OCI-LY7 (cell line): ENCODE results near the gene RNGTT. TPM values are rescaled to one million over a fixed set of nuclear protein-coding genes. Genes with fewer than 3 reads are reported as not detected.
"Not testable (repeated sequence)": the region's sequence is repeated elsewhere in the genome, so short reads cannot be mapped to it uniquely, and the experiment has no call there.

Experiments
- BruUV-seq: library from RNA; stranded (reverse); fragments of 400-500 nt; replicated peaks from 2 replicates; lab custom pipeline; 2021; lab: Mats Ljungman, UMichigan
- CTCF ChIA-PET: fragments of 300-600 bp; sonication (Branson Sonifier 250); formaldehyde crosslinking; loops from one replicate; lab custom pipeline; 2022; ENCODE audit warnings: antibody characterized with exemption; ENCODE audit not compliant: unreplicated experiment; lab: Charles Lee
- POLR2A ChIA-PET: fragments of 300-600 bp; sonication (Branson Sonifier 250); formaldehyde crosslinking; loops from one replicate; lab custom pipeline; 2022; ENCODE audit warnings: antibody characterized with exemption; lab: Charles Lee
- DNase-seq: peaks from one replicate; pipeline ENCODE4 v3.0.0-alpha.2; 2015; ENCODE audit warnings: low spot score
- H2AFZ ChIP-seq: fragments of 200-600 bp; sonication (generic), shearing (Covaris generic); 2 replicates; pipeline ENCODE4 v1.6.1; 2014; ENCODE audit warnings: mild to moderate bottlenecking, antibody characterized with exemption, low read length, moderate library complexity
- H3K27ac ChIP-seq: fragments of 200-600 bp; sonication (generic); 2 replicates; pipeline ENCODE4 v1.5.1; 2014; ENCODE audit warnings: mixed run types, low read depth, mild to moderate bottlenecking, moderate library complexity, low read length, inconsistent platforms; ENCODE audit not compliant: poor library complexity, severe bottlenecking
- H3K36me3 ChIP-seq: fragments of 200-600 bp; sonication (generic); 2 replicates; pipeline ENCODE4 v1.6.1; 2014; ENCODE audit warnings: mild to moderate bottlenecking, antibody characterized with exemption, low read length, moderate library complexity, mixed read lengths; ENCODE audit not compliant: insufficient read depth
- H3K4me1 ChIP-seq: fragments of 200-600 bp; sonication (generic); 2 replicates; pipeline ENCODE4 v1.5.1; 2014; ENCODE audit warnings: mild to moderate bottlenecking, low read length; ENCODE audit not compliant: insufficient read depth, poor library complexity, severe bottlenecking
- H3K4me2 ChIP-seq: fragments of 200-600 bp; sonication (generic); 2 replicates; pipeline ENCODE4 v1.6.1; 2014; ENCODE audit warnings: mild to moderate bottlenecking, low read length
- H3K4me3 ChIP-seq: fragments of 200-600 bp; sonication (generic); 2 replicates; pipeline ENCODE4 v1.5.1; 2014; ENCODE audit warnings: mild to moderate bottlenecking, low read depth, low read length; ENCODE audit not compliant: poor library complexity, severe bottlenecking
- H3K79me2 ChIP-seq: fragments of 200-600 bp; sonication (generic); 2 replicates; pipeline ENCODE4 v1.6.1; 2016; ENCODE audit warnings: low read depth, mild to moderate bottlenecking, low read length, moderate library complexity, mixed read lengths; ENCODE audit not compliant: insufficient read depth
- H3K9me2 ChIP-seq: fragments of 200-600 bp; sonication (generic); 2 replicates; pipeline ENCODE4 v1.6.1; 2016; ENCODE audit warnings: mild to moderate bottlenecking, low read length, mixed read lengths; ENCODE audit not compliant: insufficient read depth
- H3K9me3 ChIP-seq: fragments of 200-600 bp; sonication (generic); 2 replicates; pipeline ENCODE4 v1.6.1; 2014; ENCODE audit warnings: mild to moderate bottlenecking, mixed run types, low read length, mixed read lengths
- H4K20me1 ChIP-seq: fragments of 200-600 bp; sonication (generic); 2 replicates; pipeline ENCODE4 v1.6.1; 2014; ENCODE audit warnings: mild to moderate bottlenecking, antibody characterized with exemption, low read length, moderate library complexity, mixed read lengths; ENCODE audit not compliant: insufficient read depth
- EZH2phosphoT487 ChIP-seq: fragments of 200-600 bp; sonication (generic); IDR thresholded peaks from 2 replicates; pipeline ENCODE4 v1.6.1; 2018; ENCODE audit warnings: low read depth, borderline replicate concordance, mild to moderate bottlenecking, mixed run types, antibody characterized with exemption, low read length, moderate library complexity, mixed read lengths
- intact Hi-C: fragments of 100-400 bp; cut with micrococcal nuclease; formaldehyde crosslinking; loops from one replicate; pipeline ENCODE4 v1.10.0; 2022; ENCODE audit not compliant: unreplicated experiment
- total RNA-seq, 2 experiments: library from RNA; depleted of rRNA in 1 of 2; stranded (reverse); fragments of >200 nt in 1 of 2; shearing (Covaris generic) in 1 of 2; gene quantifications; 2 replicates each; pipeline ENCODE4 v1.2.3, GENCODE V29; 2014 to 2022
- TF ChIP-seq, protein P1 (sequence below): fragments of 200-600 bp; sonication (generic); conservative IDR thresholded peaks from 2 replicates; pipeline ENCODE4 v1.5.1; 2014; ENCODE audit warnings: mild to moderate bottlenecking, antibody characterized with exemption, low read length, moderate library complexity, mixed read lengths

RNGTT gene
- total RNA-seq, 2 experiments from 2014 or later: 38.2 to 41.7 TPM

DNA sequence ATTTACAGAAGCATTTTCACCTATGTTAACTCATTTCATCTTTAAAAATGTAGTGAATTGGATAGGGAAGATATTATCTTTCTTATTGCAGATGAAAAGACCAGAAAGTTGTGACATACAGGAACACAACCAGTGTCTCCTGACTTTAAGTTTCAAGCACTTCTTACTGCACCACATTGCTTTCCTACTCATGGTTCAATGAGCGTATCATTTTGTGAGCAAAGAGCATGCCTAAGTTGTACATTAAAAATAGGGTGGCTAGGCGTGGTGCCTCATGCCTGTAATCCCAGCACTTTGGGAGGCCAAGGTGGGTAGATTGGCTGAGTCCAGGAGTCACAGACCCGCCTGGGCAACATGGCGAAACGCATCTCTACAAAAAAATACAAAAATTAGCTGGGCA lies 21.2 kb upstream of the RNGTT start:
- ChIA-PET POLR2A (interaction anchor here (0.7 kb wide), 1 partner anchor 367 kb away, joined by 3 read pairs; no protein-coding TSS in a partner anchor), CTCF (no interaction called here)
- no TSS peak for BruUV-seq
- Histone ChIP-seq H3K36me3 (no peaks in the 10 kb centered on the region), H3K27ac (no peak overlapping the region), H3K4me3 (no peak overlapping the region), H3K79me2 (no peaks in the 10 kb centered on the region), H3K4me2 (no peak overlapping the region), H3K9me2 (no peaks in the 10 kb centered on the region), H4K20me1 (no peaks in the 10 kb centered on the region), H3K4me1 (no peaks in the 10 kb centered on the region), H2AFZ (no peak overlapping the region), H3K9me3 (no peaks in the 10 kb centered on the region)
- DNase-seq: no peak
- TF ChIP-seq, protein P1, sequence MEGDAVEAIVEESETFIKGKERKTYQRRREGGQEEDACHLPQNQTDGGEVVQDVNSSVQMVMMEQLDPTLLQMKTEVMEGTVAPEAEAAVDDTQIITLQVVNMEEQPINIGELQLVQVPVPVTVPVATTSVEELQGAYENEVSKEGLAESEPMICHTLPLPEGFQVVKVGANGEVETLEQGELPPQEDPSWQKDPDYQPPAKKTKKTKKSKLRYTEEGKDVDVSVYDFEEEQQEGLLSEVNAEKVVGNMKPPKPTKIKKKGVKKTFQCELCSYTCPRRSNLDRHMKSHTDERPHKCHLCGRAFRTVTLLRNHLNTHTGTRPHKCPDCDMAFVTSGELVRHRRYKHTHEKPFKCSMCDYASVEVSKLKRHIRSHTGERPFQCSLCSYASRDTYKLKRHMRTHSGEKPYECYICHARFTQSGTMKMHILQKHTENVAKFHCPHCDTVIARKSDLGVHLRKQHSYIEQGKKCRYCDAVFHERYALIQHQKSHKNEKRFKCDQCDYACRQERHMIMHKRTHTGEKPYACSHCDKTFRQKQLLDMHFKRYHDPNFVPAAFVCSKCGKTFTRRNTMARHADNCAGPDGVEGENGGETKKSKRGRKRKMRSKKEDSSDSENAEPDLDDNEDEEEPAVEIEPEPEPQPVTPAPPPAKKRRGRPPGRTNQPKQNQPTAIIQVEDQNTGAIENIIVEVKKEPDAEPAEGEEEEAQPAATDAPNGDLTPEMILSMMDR: no peak
- intact Hi-C loops: no loop called here

DNA sequence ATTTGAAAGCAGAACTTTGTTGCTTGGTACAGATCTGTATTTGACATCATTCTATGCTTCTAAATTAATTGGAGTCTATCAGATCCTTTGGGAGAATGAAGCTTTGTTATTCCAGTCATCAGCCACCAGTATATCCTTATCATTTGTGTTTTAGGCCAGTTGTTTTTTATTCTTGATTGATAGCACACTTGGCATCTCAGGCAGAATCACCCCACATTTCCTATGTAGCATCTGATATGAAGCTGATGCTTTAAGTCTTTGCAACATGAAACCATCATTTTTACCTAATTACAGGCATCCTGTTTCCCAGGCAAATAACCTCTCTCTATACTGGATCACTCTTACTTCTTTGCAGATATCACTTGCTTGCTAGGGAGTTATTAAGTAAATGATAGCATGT lies 20.7 kb upstream of the RNGTT start:
- Histone ChIP-seq H3K79me2 (no peaks in the 10 kb centered on the region), H2AFZ (no peak overlapping the region), H3K27ac (no peak overlapping the region), H4K20me1 (no peaks in the 10 kb centered on the region), H3K36me3 (no peaks in the 10 kb centered on the region), H3K4me2 (no peak overlapping the region), H3K9me3 (no peaks in the 10 kb centered on the region), H3K4me3 (no peak overlapping the region), H3K9me2 (no peaks in the 10 kb centered on the region), H3K4me1 (no peaks in the 10 kb centered on the region)
- intact Hi-C loops: no loop called here
- DNase-seq: no peak
- TF ChIP-seq EZH2phosphoT487: no peak
- TF ChIP-seq, protein P1: no peak
- ChIA-PET POLR2A (interaction anchor here (0.6 to 1.4 kb wide), 3 partner anchors 96 to 368 kb away, joined by 3 to 4 read pairs (median 4); partner anchors contain the start of gene PNRC1), CTCF (no interaction called here)
- BruUV-seq: no TSS peak

DNA sequence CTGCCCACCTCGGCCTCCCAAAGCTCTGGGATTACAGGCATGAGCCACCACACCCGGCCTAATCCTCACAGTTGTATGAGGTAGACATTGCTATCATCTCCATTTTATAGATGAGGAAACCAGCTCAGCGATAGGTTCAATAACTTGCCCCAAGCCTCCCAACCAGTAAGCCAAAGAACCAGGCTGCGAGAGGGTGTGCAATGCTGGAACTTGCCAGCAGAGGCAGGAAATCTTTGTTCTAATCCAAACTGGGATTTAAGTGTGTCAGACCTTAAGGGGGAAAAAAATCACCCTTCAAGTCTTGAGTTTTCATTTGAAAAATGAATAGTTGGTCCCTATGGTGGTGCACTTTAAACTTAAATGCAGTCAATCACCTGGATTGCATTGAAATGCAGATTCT lies 20.1 kb upstream of the RNGTT start:
- ChIA-PET POLR2A (interaction anchor here (0.6 to 1.5 kb wide), 6 partner anchors 64 to 716 kb away, joined by 3 to 4 read pairs (median 4); partner anchors contain the start of genes PM20D2 and PNRC1), CTCF (interaction anchor here (0.6 kb wide), 1 partner anchor 306 kb away, joined by 3 read pairs; no protein-coding TSS in a partner anchor)
- no peaks in the 10 kb centered on the region for H3K4me1 ChIP-seq
- no peak overlapping the region for H3K4me2 ChIP-seq
- DNase-seq: peak; percentile 33
- intact Hi-C loops: loop anchor here (2.0 kb wide), 3 partner anchors 97 to 385 kb away; partner anchors contain the start of gene PNRC1
- H3K36me3 ChIP-seq: no peaks in the 10 kb centered on the region
- H4K20me1 ChIP-seq: no peaks in the 10 kb centered on the region
- no peak overlapping the region for H3K4me3 ChIP-seq
- no peak overlapping the region for H3K27ac ChIP-seq
- no peaks in the 10 kb centered on the region for H3K9me3 ChIP-seq
- no TSS peak for BruUV-seq
- no peak overlapping the region for H2AFZ ChIP-seq
- H3K79me2 ChIP-seq: no peaks in the 10 kb centered on the region
- TF ChIP-seq, protein P1: peak; percentile 57; the same call in 1 of the 2 replicates
- TF ChIP-seq EZH2phosphoT487: no peak
- no peaks in the 10 kb centered on the region for H3K9me2 ChIP-seq

DNA sequence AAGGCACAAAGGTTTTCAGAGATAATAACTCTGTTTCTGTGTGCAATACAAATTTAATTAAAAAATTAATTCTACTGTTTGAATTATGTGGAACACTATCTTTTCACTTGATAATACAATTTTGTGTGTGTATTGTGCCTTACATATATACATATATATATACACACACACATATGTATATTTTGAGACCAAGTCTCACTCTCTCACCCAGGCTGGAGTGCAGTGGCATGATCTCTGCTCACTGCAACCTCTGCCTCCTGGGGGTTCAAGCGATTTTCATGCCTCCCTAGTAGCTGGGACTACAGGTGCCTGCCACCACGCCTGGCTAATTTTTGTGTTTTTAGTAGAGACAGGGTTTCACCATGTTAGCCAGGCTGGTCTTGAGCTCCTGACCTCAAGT lies 19.7 kb upstream of the RNGTT start:
- ChIA-PET POLR2A (interaction anchor here (0.6 to 1.5 kb wide), 8 partner anchors 20 to 717 kb away, joined by 3 to 4 read pairs (median 4); partner anchors contain the start of genes PM20D2, PNRC1 and RNGTT), CTCF (interaction anchor here (0.6 kb wide), 1 partner anchor 306 kb away, joined by 3 read pairs; no protein-coding TSS in a partner anchor)
- H4K20me1 ChIP-seq, DNase-seq, BruUV-seq, H3K4me3 ChIP-seq, H3K4me1 ChIP-seq, H3K9me2 ChIP-seq, H3K27ac ChIP-seq, H2AFZ ChIP-seq, H3K9me3 ChIP-seq, H3K79me2 ChIP-seq, H3K36me3 ChIP-seq, H3K4me2 ChIP-seq: not testable (repeated sequence)
- intact Hi-C loops: loop anchor here (2.0 kb wide), 3 partner anchors 98 to 386 kb away; partner anchors contain the start of gene PNRC1
